Endothelial cell of umbilical vein (primary cell): ENCODE results near the gene CASP9. TPM values are rescaled to one million over a fixed set of nuclear protein-coding genes. Genes with fewer than 3 reads are reported as not detected.
"Not testable (repeated sequence)": the region's sequence is repeated elsewhere in the genome, so short reads cannot be mapped to it uniquely, and the experiment has no call there.

Experiments used
- BruUV-seq: library from RNA; stranded (reverse); fragments of 400-500 nt; replicated peaks from 2 replicates; lab custom pipeline; 2021; lab: Mats Ljungman, UMichigan
- CTCF ChIA-PET: fragments of 300-600, 350-600 bp; sonication (Branson Sonifier 250); formaldehyde crosslinking; loops from one replicate; lab custom pipeline; 2021; ENCODE audit warnings: antibody characterized with exemption, inconsistent platforms; lab: Charles Lee
- POLR2A ChIA-PET: fragments of 300-600, 350-600 bp; sonication (Branson Sonifier 250); formaldehyde crosslinking; loops from one replicate; lab custom pipeline; 2021; ENCODE audit warnings: antibody characterized with exemption, inconsistent platforms; lab: Charles Lee
- DNase-seq: peaks from one replicate; pipeline ENCODE4 v3.0.0-alpha.2; 2011; ENCODE audit warnings: low read depth, low spot score
- FAIRE-seq: peaks from 2 replicates; lab custom pipeline; 2011; peaks lifted over from hg19 to GRCh38; lab: Jason Lieb, UNC
- H2AFZ ChIP-seq: 2 replicates; pipeline ENCODE4 v1.6.0; 2012; ENCODE audit warnings: low read depth, low read length, control low read depth, inconsistent platforms
- H3K27ac ChIP-seq: 2 replicates; pipeline ENCODE4 v1.5.1; 2011; ENCODE audit warnings: low read depth, mild to moderate bottlenecking, control low read depth, low read length, moderate library complexity; ENCODE audit not compliant: insufficient read depth
- H3K27me3 ChIP-seq, 2 experiments: 2 replicates each; pipeline versions ENCODE4 v1.6.0 to v1.6.1; 2011; ENCODE audit warnings: low read length in 2 of 2, mixed read lengths in 1 of 2; ENCODE audit not compliant: control insufficient read depth in 2 of 2, insufficient read depth in 2 of 2
- H3K36me3 ChIP-seq, 2 experiments: 2 replicates in 1 of 2; 3 replicates in 1 of 2; pipeline ENCODE4 v1.5.1; 2011; ENCODE audit warnings: low read length in 2 of 2, mild to moderate bottlenecking in 1 of 2, moderate library complexity in 1 of 2; ENCODE audit not compliant: control insufficient read depth in 2 of 2, insufficient read depth in 2 of 2; ENCODE audit errors: extremely low read depth in 1 of 2
- H3K4me1 ChIP-seq: 3 replicates; pipeline ENCODE4 v1.5.1; 2011; ENCODE audit warnings: mild to moderate bottlenecking, low read length; ENCODE audit not compliant: control insufficient read depth, insufficient read depth; ENCODE audit errors: extremely low read depth
- H3K4me2 ChIP-seq: 2 replicates; pipeline ENCODE4 v1.6.1; 2011; ENCODE audit warnings: low read length, control low read depth, mixed read lengths; ENCODE audit not compliant: insufficient read depth
- H3K4me3 ChIP-seq, 3 experiments: fragments of 200-600 bp in 1 of 3; sonication (generic), shearing (Covaris generic) in 1 of 3; replicated peaks in 1 of 3; 2 replicates each; pipeline ENCODE4 v1.5.1; 2011 to 2016; ENCODE audit warnings: control low read depth in 3 of 3, low read length in 3 of 3, mild to moderate bottlenecking in 2 of 3, inconsistent platforms in 1 of 3, low read depth in 1 of 3, moderate library complexity in 1 of 3; ENCODE audit not compliant: insufficient read depth in 1 of 3
- H3K79me2 ChIP-seq: 2 replicates; pipeline ENCODE4 v1.6.0; 2012; ENCODE audit warnings: low read length, inconsistent platforms; ENCODE audit not compliant: control insufficient read depth, insufficient read depth
- H3K9ac ChIP-seq: replicated peaks from 2 replicates; pipeline ENCODE3; 2011; ENCODE audit warnings: low read length, control low read depth; ENCODE audit not compliant: insufficient read depth; ENCODE audit errors: extremely low read depth
- H3K9me1 ChIP-seq: replicated peaks from 3 replicates; pipeline ENCODE4 v1.6.0; 2011; ENCODE audit warnings: mild to moderate bottlenecking, low read length; ENCODE audit not compliant: control insufficient read depth, insufficient read depth; ENCODE audit errors: extremely low read depth
- H3K9me3 ChIP-seq: replicated peaks from 2 replicates; pipeline ENCODE4 v1.5.1; 2012; ENCODE audit warnings: low read length, inconsistent platforms; ENCODE audit not compliant: control insufficient read depth, insufficient read depth
- H4K20me1 ChIP-seq: replicated peaks from 2 replicates; pipeline ENCODE3; 2011; ENCODE audit warnings: mild to moderate bottlenecking, low read length; ENCODE audit not compliant: control insufficient read depth, insufficient read depth; ENCODE audit errors: extremely low read depth
- EZH2 ChIP-seq: IDR thresholded peaks from 2 replicates; pipeline ENCODE4 v1.6.1; 2012; ENCODE audit warnings: borderline replicate concordance, low read depth, mild to moderate bottlenecking, moderate library complexity, low read length, inconsistent platforms; ENCODE audit not compliant: severe bottlenecking
- FOS ChIP-seq: IDR thresholded peaks from 2 replicates; pipeline ENCODE4 v1.6.1; 2011; ENCODE audit warnings: mild to moderate bottlenecking, low read length, moderate library complexity, borderline replicate concordance; ENCODE audit not compliant: insufficient read depth
- GATA2 ChIP-seq: IDR thresholded peaks from 2 replicates; pipeline ENCODE4 v1.7.0; 2011; ENCODE audit warnings: low read depth, mild to moderate bottlenecking, moderate library complexity, mixed read lengths, low read length; ENCODE audit not compliant: insufficient read length, insufficient read depth
- JUN ChIP-seq: IDR thresholded peaks from 2 replicates; pipeline ENCODE4 v1.6.1; 2011; ENCODE audit warnings: borderline replicate concordance, low read depth; ENCODE audit not compliant: insufficient read length, insufficient read depth
- MYC ChIP-seq: IDR thresholded peaks from one replicate; pipeline ENCODE4 v1.6.1; 2011; ENCODE audit warnings: mild to moderate bottlenecking, low read depth, low read length
- POLR2AphosphoS5 ChIP-seq: IDR thresholded peaks from 2 replicates; pipeline ENCODE4 v1.6.1; 2012; ENCODE audit warnings: low read depth, mild to moderate bottlenecking, control low read depth, low read length, moderate library complexity; ENCODE audit not compliant: insufficient read depth
- dilution Hi-C: fragments of 300-500 bp; cut with MboI; formaldehyde crosslinking; loops from one replicate; pipeline ENCODE4 v1.15.0; 2019; ENCODE audit warnings: low sequenced_read_pairs; ENCODE audit not compliant: extremely low pct_ligation_motif_present
- intact Hi-C: fragments of 100-400 bp; cut with micrococcal nuclease; formaldehyde crosslinking; loops from one replicate; pipeline ENCODE4 v1.10.0; 2022
- polyA plus RNA-seq, 4 experiments: library from polyadenylated mRNA; depleted of rRNA in 3 of 4; stranded (reverse) in 3 of 4; unstranded in 1 of 4; fragments of >200 nt; gene quantifications; 2 replicates each; pipeline versions ENCODE4 v1.2.1 to v1.2.3, GENCODE V29; 2011 to 2012; ENCODE audit warnings: missing spikeins in 1 of 4
- total RNA-seq: library from RNA; stranded (reverse); gene quantifications from 2 replicates; pipeline ENCODE4 v1.2.3, GENCODE V29; 2021
- TF ChIP-seq, protein P1 (sequence below): IDR thresholded peaks from 2 replicates; pipeline ENCODE4 v1.6.1; 2011; ENCODE audit not compliant: insufficient read depth, insufficient read length
- TF ChIP-seq, protein P2 (sequence below), 2 donors: IDR thresholded peaks; 1 replicate in 1 of 2; 2 replicates in 1 of 2; pipeline ENCODE4 v1.5.1; 2011; ENCODE audit warnings: low read length in 2 of 2, mild to moderate bottlenecking in 2 of 2, moderate library complexity in 2 of 2, control low read depth in 1 of 2, inconsistent platforms in 1 of 2, low read depth in 1 of 2; ENCODE audit not compliant: insufficient read depth in 1 of 2; ENCODE audit errors: extremely low read depth in 1 of 2

The CASP9 gene
- total and polyA plus RNA-seq, 2 donors (not counting 3 experiments of a cell fraction or from before 2014, with no cell fraction given) = 10.5 to 14.1 TPM

DNA sequence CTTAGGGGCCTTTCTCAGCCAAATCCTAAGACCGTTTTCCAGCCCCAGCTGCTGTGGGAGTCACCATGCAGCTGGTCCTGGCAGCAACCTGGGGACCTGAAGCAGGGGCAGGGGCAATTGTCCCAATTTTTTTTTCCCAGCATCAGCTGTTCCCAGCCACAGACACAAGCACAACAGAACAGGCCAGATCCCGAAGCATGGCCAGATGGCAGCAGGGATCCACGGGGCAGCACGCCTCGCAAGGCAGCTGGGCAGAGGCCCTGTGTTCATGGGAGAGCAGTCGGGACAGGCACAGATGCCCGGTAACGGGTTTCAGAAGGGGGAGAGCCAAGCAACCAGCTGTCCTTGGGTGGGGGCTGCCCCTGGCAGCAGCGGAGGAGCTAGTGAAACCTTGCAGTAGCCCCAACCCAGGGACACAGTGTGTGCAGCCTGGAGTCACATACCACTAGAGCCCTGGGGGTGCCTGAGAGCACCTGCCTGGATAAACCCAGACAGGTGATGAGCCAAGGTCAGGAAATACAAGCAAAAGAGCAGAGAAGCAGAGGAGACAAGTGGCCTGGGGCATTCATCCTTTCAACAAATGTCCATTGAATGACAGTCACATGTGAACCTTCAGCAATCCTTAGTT is 54.1 kb downstream of the CASP9 start:
- intact Hi-C loops, CTCF ChIA-PET, H3K9me1 ChIP-seq, H3K4me1 ChIP-seq, FAIRE-seq, H2AFZ ChIP-seq, H3K27me3 ChIP-seq, H3K9ac ChIP-seq, H3K27ac ChIP-seq, H3K9me3 ChIP-seq, DNase-seq, H3K4me2 ChIP-seq, dilution Hi-C loops, H4K20me1 ChIP-seq, H3K4me3 ChIP-seq, H3K79me2 ChIP-seq, H3K36me3 ChIP-seq, BruUV-seq, POLR2A ChIA-PET: not testable (repeated sequence)

DNA sequence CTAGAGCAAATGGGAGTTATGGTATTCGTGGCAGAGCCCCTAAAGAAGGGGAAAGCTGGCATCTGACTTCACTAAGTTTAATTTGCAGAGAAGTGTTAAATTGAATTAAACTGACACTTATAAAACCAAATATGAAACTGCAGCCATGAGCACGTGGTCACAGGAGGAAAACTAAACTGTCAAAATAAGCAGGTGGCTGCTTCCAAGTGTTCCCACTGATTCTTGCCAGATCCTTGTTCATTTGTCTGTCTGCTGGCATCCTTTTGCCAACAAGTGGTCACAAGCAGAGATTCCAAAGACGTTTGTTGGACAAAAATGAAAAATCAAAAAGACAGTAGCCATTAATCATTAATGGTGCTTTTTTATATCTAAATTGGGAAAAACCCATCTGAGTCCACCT is 54.7 kb downstream of the CASP9 start:
- Histone ChIP-seq H4K20me1 (no peaks in the 10 kb centered on the region), H3K27ac (no peak overlapping the region), H3K79me2 (no peaks in the 10 kb centered on the region), H3K9me1 (no peaks in the 10 kb centered on the region), H3K36me3 (no peaks in the 10 kb centered on the region), H3K9me3 (no peaks in the 10 kb centered on the region), H3K4me1 (no peaks in the 10 kb centered on the region), H3K9ac (no peak overlapping the region), H2AFZ (no peak overlapping the region), H3K27me3 (no peaks in the 10 kb centered on the region), H3K4me3 (no peak overlapping the region), H3K4me2 (no peak overlapping the region)
- DNase-seq (no peak), FAIRE-seq (no peak)
- dilution Hi-C loops (no loop called here), intact Hi-C loops (no loop called here)
- no TSS peak for BruUV-seq
- CTCF ChIA-PET = no interaction called here
- POLR2A ChIA-PET = no interaction called here
- TF ChIP-seq POLR2AphosphoS5 (no peak), JUN (no peak), GATA2 (no peak), EZH2 (no peak), FOS (no peak), MYC (no peak)
- TF ChIP-seq, protein P1, sequence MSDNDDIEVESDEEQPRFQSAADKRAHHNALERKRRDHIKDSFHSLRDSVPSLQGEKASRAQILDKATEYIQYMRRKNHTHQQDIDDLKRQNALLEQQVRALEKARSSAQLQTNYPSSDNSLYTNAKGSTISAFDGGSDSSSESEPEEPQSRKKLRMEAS = no peak
- TF ChIP-seq, protein P2, sequence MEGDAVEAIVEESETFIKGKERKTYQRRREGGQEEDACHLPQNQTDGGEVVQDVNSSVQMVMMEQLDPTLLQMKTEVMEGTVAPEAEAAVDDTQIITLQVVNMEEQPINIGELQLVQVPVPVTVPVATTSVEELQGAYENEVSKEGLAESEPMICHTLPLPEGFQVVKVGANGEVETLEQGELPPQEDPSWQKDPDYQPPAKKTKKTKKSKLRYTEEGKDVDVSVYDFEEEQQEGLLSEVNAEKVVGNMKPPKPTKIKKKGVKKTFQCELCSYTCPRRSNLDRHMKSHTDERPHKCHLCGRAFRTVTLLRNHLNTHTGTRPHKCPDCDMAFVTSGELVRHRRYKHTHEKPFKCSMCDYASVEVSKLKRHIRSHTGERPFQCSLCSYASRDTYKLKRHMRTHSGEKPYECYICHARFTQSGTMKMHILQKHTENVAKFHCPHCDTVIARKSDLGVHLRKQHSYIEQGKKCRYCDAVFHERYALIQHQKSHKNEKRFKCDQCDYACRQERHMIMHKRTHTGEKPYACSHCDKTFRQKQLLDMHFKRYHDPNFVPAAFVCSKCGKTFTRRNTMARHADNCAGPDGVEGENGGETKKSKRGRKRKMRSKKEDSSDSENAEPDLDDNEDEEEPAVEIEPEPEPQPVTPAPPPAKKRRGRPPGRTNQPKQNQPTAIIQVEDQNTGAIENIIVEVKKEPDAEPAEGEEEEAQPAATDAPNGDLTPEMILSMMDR (IDR thresholded peaks at IDR 0.05; ENCODE audit: extremely low read depth in 1 of 2, insufficient read depth in 1 of 2, low read depth in 1 of 2, low read length in 2 of 2) = no peak
